Muscle of arm (tissue), 12 donors: ENCODE data around the gene PHF20. TPM values are rescaled to one million over a fixed set of nuclear protein-coding genes. Genes with fewer than 3 reads are reported as not detected.
"Not testable (repeated sequence)": the region's sequence is repeated elsewhere in the genome, so short reads cannot be mapped to it uniquely, and the experiment has no call there.

ENCODE experiments used
- DNase-seq: peaks from one replicate; pipeline ENCODE4 v3.0.0-alpha.2; 2013
- polyA plus RNA-seq, 12 donors: library from polyadenylated mRNA; unstranded; fragments of 120-200 nt; gene quantifications; one replicate each; pipeline ENCODE4 v1.2.1, GENCODE V29; 2013; ENCODE audit not compliant: insufficient read length in 12 of 12

PHF20 gene
- polyA plus RNA-seq, 12 donors, result 26.6 to 37.0 (median 33.5) TPM; not detected in 1

- DNase-seq, result no peak
Measured at GRCh38 chr20:35972462-35972861, 200.6 kb downstream of the PHF20 start.

DNA sequence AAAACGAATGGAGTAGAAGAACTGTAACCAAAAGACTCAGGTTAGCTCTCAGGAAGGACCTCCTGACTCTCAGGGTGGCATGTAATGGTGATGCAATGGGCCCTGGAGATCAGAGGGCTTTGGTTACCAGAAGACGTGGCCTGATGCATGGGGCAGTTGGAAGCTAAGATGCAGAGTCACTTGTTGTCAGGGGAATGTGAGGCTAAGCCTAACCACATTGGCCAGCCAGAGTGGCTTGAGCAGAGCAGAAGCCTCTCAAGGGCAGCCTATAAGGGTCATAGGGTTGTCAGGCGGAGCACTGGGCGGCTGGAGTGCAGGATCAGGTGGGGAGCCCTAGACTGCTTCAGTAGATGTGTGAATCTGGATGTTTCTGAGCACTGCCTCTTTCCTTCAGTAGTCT lies 202.4 kb downstream of the PHF20 start:
- no peak for DNase-seq

GRCh38 chr20:35975576-35976373 lies 204.0 kb downstream of the PHF20 start:
- no peak for DNase-seq

GRCh38 chr20:35978041-35978513 lies 206.3 kb downstream of the PHF20 start:
- DNase-seq, result no peak

DNA sequence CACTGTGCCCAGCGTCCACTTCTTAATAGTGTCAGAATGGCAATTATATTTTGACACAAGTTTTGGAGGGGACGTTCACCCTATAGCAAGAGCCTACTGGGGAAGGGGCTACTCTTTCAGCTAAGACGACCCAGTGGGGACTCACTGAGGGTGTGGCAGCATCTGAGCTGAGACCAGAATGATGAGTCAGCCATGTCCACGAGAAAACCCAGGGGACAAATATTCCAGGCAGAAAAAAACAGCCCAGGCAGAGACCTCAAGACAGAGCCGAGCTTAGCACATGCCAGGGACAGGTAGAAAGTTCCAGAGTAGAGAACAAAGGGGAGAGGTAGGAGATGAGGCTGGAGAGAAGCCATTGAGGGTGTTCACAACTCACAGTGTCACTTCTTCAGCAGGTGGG lies 207.7 kb downstream of the PHF20 start:
- DNase-seq, result no peak

- no peak for DNase-seq
Measured at GRCh38 chr20:35981969-35982368, 210.2 kb downstream of the PHF20 start.

- DNase-seq, result no peak
Measured at GRCh38 chr20:35984382-35984781, 212.6 kb downstream of the PHF20 start.

- no peak for DNase-seq
Measured at GRCh38 chr20:35985806-35986205, 214.0 kb downstream of the PHF20 start.

DNA sequence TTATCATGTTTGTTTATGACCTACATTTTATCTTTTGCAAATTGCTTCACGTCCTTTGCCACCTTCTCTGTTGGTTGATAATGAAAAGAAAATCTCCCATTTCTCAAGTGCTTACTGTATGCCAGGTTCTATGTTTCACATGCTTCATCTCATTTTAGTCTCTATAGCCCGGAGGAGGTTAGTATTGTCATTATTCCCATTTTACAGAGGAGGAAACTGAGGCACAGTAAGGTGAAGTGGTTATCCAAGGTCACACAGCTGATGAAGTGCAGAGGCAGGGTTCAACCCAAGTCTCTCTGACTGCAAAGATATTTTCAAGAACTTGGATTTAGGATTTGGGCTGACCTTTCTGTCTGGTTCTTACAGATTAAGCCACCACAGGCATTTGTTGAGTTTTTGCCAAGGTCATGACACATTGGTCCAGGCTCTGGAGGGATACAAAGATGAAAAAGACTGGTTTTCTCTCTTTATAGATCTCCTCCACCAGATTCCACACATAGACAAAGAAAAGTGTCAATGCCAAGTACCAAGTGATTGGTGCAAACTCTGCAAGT lies 217.2 kb downstream of the PHF20 start:
- no peak for DNase-seq

DNA sequence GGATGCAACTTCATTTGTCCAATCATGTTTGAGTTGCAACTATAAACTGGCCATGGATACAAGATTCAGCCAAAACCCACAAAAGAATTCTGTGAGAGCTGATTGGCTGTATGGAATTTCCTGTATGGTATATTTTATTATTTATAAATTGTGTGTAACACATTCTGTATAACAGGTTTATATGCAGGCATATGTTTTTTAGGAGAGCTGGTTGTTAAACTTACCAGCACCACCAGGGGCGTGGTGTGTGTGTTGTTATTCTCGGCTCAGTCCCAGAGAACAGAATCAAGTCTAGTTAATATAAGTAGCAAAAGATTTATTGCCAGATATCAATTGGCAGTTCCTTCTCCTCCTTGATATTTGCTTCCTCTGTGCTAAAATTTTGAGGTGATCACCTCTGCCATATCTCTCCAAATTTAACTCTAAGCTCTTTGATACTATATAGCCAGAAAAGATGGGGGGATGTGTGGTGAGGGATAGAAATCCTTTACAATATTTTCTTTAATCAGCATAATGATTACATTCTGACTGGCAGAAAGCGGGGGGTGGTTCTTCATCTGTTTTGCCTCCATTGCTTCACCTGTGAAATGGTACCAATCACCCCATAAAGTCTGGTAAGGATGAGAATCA lies 219.4 kb downstream of the PHF20 start:
- no peak for DNase-seq

GRCh38 chr20:35992713-35993335 lies 221.0 kb downstream of the PHF20 start:
- peak; percentile 77 for DNase-seq

GRCh38 chr20:35994994-35995453 lies 223.2 kb downstream of the PHF20 start:
- peak; percentile 79 for DNase-seq

- DNase-seq, result not testable (repeated sequence)
Measured at GRCh38 chr20:35996492-35996891, 224.7 kb downstream of the PHF20 start.

Other genes starting within 250 kb of the PHF20 start
- gene C20orf173, start 242.4 kb upstream of the PHF20 start, polyA plus RNA-seq, result under 1 TPM in 1 of 12 donors, not detected in 11; 0.22 TPM
- gene ERGIC3, start 229.9 kb upstream of the PHF20 start, polyA plus RNA-seq, result 100 to 1,000 TPM in 11 of 12 donors, not detected in 1; 192 to 242 (median 216) TPM
- 1 to 10 TPM in 9 of 12 donors, under 1 TPM in 1, not detected in 2; 0.52 to 3.1 (median 1.8) TPM for gene SPAG4, start 156.2 kb upstream of the PHF20 start, polyA plus RNA-seq
- gene CPNE1, start 107.1 kb upstream of the PHF20 start, polyA plus RNA-seq, result 100 to 1,000 TPM in 9 of 12 donors, 10 to 100 TPM in 2, not detected in 1; 81.7 to 209 (median 124) TPM
- 100 to 1,000 TPM in 1 of 12 donors, 10 to 100 TPM in 10, not detected in 1; 48.7 to 122 (median 59.5) TPM for gene RBM12, start 107.1 kb upstream of the PHF20 start, polyA plus RNA-seq
- gene NFS1, start 72.7 kb upstream of the PHF20 start, polyA plus RNA-seq, result 10 to 100 TPM in 11 of 12 donors, not detected in 1; 12.4 to 26.1 (median 14.0) TPM
- gene ROMO1, start 72.6 kb upstream of the PHF20 start, polyA plus RNA-seq, result 10 to 100 TPM in 11 of 12 donors, not detected in 1; 47.7 to 76.2 (median 59.9) TPM
- 100 to 1,000 TPM in 11 of 12 donors, not detected in 1; 221 to 557 (median 292) TPM for gene RBM39, start 29.8 kb upstream of the PHF20 start, polyA plus RNA-seq
- gene SCAND1, start 182.5 kb downstream of the PHF20 start, polyA plus RNA-seq, result 10 to 100 TPM in 11 of 12 donors, not detected in 1; 13.1 to 35.1 (median 16.5) TPM
- gene CNBD2, start 196.6 kb downstream of the PHF20 start, polyA plus RNA-seq, result under 1 TPM in 8 of 12 donors, not detected in 4; 0.25 to 0.62 (median 0.39) TPM